ENCODE results near the gene CD200R1.

CD200R1 gene

GRCh38 chr3:112884678-112885290, 90.1 kb downstream of the CD200R1 start:
- no peak for DNase-seq

- no peak for DNase-seq
Measured at GRCh38 chr3:112881891-112882290, 93.0 kb downstream of the CD200R1 start.

- no peak for DNase-seq
Measured at GRCh38 chr3:112875561-112875960, 99.3 kb downstream of the CD200R1 start.

GRCh38 chr3:112874725-112875124, 100.2 kb downstream of the CD200R1 start:
- DNase-seq, result no peak

- DNase-seq, result no peak
Measured at GRCh38 chr3:112873632-112874031, 101.3 kb downstream of the CD200R1 start.

GRCh38 chr3:112871735-112872134, 103.2 kb downstream of the CD200R1 start:
- DNase-seq, result no peak

Measured in SHP77 (cell line).